GM12878 (cell line): ENCODE data around the gene EPHA2. TPM values are rescaled to one million over a fixed set of nuclear protein-coding genes. Genes with fewer than 3 reads are reported as not detected.

ENCODE experiments used
- ATAC-seq: fragments of 200-7000 bp; cut with Tn5 transposase; 3 replicates; pipeline ENCODE4 v1.9.1; 2020; ENCODE audit warnings: mild to moderate bottlenecking, moderate library complexity
- BruUV-seq: library from RNA; stranded (reverse); fragments of 400-500 nt; replicated peaks from 2 replicates; lab custom pipeline; 2021; lab: Mats Ljungman, UMichigan
- CTCF ChIA-PET: fragments of 300-600 bp; sonication (Branson Sonifier 250); formaldehyde crosslinking; extraction: SDS; loops from one replicate; lab custom pipeline; 2021; ENCODE audit warnings: inconsistent platforms; lab: Yijun Ruan, JAX
- POLR2A ChIA-PET: fragments of 350-600 bp; formaldehyde crosslinking; extraction: SDS; loops from one replicate; lab custom pipeline; 2021; ENCODE audit warnings: inconsistent platforms; lab: Charles Lee
- RAD21 ChIA-PET: fragments of 300-600 bp; sonication (Branson Sonifier 250); formaldehyde crosslinking; loops from one replicate; lab custom pipeline; 2023; ENCODE audit warnings: antibody characterized with exemption; ENCODE audit not compliant: unreplicated experiment; lab: Charles Lee
- SMC1A ChIA-PET: fragments of 300-600 bp; sonication (Branson Sonifier 250); formaldehyde crosslinking; loops from one replicate; lab custom pipeline; 2023; ENCODE audit not compliant: unreplicated experiment, uncharacterized antibody; lab: Charles Lee
- DNase-seq: peaks from one replicate; pipeline ENCODE4 v3.0.0-alpha.2; 2011; ENCODE audit warnings: low read depth, low spot score
- FAIRE-seq: peaks from 3 replicates; lab custom pipeline; 2011; peaks lifted over from hg19 to GRCh38; lab: Jason Lieb, UNC
- H2AFZ ChIP-seq: 2 replicates; pipeline ENCODE4 v1.6.0; 2011; ENCODE audit warnings: low read depth, low read length, control low read depth; ENCODE audit not compliant: control insufficient read depth
- H3K27ac ChIP-seq: 2 replicates; pipeline ENCODE4 v1.5.1; 2011; ENCODE audit warnings: control low read depth; ENCODE audit not compliant: control insufficient read depth, insufficient read depth
- H3K27me3 ChIP-seq, 2 experiments: replicated peaks in 1 of 2; 2 replicates each; pipeline versions ENCODE4 v1.6.0 to v1.6.1; 2011; ENCODE audit warnings: low read length in 1 of 2; ENCODE audit not compliant: control insufficient read depth in 2 of 2, insufficient read depth in 2 of 2
- H3K36me3 ChIP-seq, 2 experiments: 2 replicates each; pipeline ENCODE4 v1.5.1; 2011; ENCODE audit warnings: low read length in 1 of 2; ENCODE audit not compliant: control insufficient read depth in 2 of 2, insufficient read depth in 2 of 2
- H3K4me1 ChIP-seq: 2 replicates; pipeline ENCODE4 v1.6.1; 2011; ENCODE audit warnings: mild to moderate bottlenecking, low read length, moderate library complexity, mixed read lengths; ENCODE audit not compliant: control insufficient read depth, insufficient read depth
- H3K4me2 ChIP-seq: 2 replicates; pipeline ENCODE4 v1.6.0; 2011; ENCODE audit warnings: control low read depth; ENCODE audit not compliant: control insufficient read depth, insufficient read depth
- H3K4me3 ChIP-seq: fragments of 200-600 bp; sonication (generic); 2 replicates; pipeline ENCODE4 v1.5.1; 2016
- H3K79me2 ChIP-seq: 2 replicates; pipeline ENCODE4 v1.6.0; 2011; ENCODE audit warnings: low read length; ENCODE audit not compliant: control insufficient read depth, insufficient read depth
- H3K9ac ChIP-seq: 2 replicates; pipeline ENCODE4 v1.8.0; 2011; ENCODE audit warnings: low read length, control low read depth, mixed read lengths; ENCODE audit not compliant: control insufficient read depth, insufficient read depth
- H3K9me3 ChIP-seq: replicated peaks from 3 replicates; pipeline ENCODE4 v1.5.1; 2011; ENCODE audit warnings: mild to moderate bottlenecking, low read length; ENCODE audit not compliant: control insufficient read depth, insufficient read depth
- H4K20me1 ChIP-seq: 2 replicates; pipeline ENCODE4 v1.6.0; 2011; ENCODE audit not compliant: control insufficient read depth, insufficient read depth
- BACH1 ChIP-seq: fragments of 450-650 bp; IDR thresholded peaks from 2 replicates; pipeline ENCODE4 v1.6.1; 2017; ENCODE audit warnings: mild to moderate bottlenecking, borderline replicate concordance
- CBX5 ChIP-seq: sonication (generic); IDR thresholded peaks from 2 replicates; pipeline ENCODE4 v1.6.1; 2016; ENCODE audit warnings: low read depth, moderate library complexity, mild to moderate bottlenecking, inconsistent platforms
- EGR1 ChIP-seq, 2 experiments: IDR thresholded peaks; 1 replicate in 1 of 2; 2 replicates in 1 of 2; pipeline ENCODE4 v1.6.1; 2011 to 2012; ENCODE audit warnings: low read depth in 2 of 2, low read length in 2 of 2, borderline replicate concordance in 1 of 2, mild to moderate bottlenecking in 1 of 2, moderate library complexity in 1 of 2
- HCFC1 ChIP-seq: fragments of 150-350 bp; IDR thresholded peaks from 2 replicates; pipeline ENCODE4 v1.6.1; 2014; ENCODE audit warnings: low read length
- JUND ChIP-seq: IDR thresholded peaks from 2 replicates; pipeline ENCODE4 v1.6.1; 2012; ENCODE audit warnings: low read depth, mild to moderate bottlenecking, low read length, improper control_type of control experiment, moderate library complexity
- MEF2A ChIP-seq: IDR thresholded peaks from 2 replicates; pipeline ENCODE4 v1.6.1; 2011; ENCODE audit warnings: low read depth, mild to moderate bottlenecking, low read length, moderate library complexity; ENCODE audit not compliant: insufficient read depth
- MXI1 ChIP-seq: fragments of 150-350 bp; IDR thresholded peaks from 2 replicates; pipeline ENCODE4 v1.6.1; 2011; ENCODE audit warnings: low read depth, mild to moderate bottlenecking, inconsistent platforms, low read length, improper control_type of control experiment
- NFYA ChIP-seq: IDR thresholded peaks from 2 replicates; pipeline ENCODE4 v1.6.1; 2011; ENCODE audit warnings: low read depth, mild to moderate bottlenecking, low read length, improper control_type of control experiment, borderline replicate concordance
- PML ChIP-seq: IDR thresholded peaks from 2 replicates; pipeline ENCODE4 v1.6.1; 2012; ENCODE audit warnings: low read length, inconsistent platforms
- POLR2AphosphoS5 ChIP-seq: IDR thresholded peaks from 2 replicates; pipeline ENCODE4 v1.6.1; 2011; ENCODE audit warnings: mild to moderate bottlenecking, low read length, inconsistent platforms
- SIX5 ChIP-seq: IDR thresholded peaks from 2 replicates; pipeline ENCODE4 v1.6.1; 2011; ENCODE audit warnings: mild to moderate bottlenecking, low read depth, low read length, moderate library complexity; ENCODE audit not compliant: severe bottlenecking
- TCF7 ChIP-seq: IDR thresholded peaks from 2 replicates; pipeline ENCODE4 v1.6.1; 2014; ENCODE audit warnings: antibody characterized with exemption, borderline replicate concordance
- ZSCAN29 ChIP-seq: fragments of 450-650 bp; IDR thresholded peaks from 2 replicates; pipeline ENCODE4 v1.6.1; 2017; ENCODE audit warnings: mild to moderate bottlenecking, moderate library complexity
- ZZZ3 ChIP-seq: IDR thresholded peaks from 2 replicates; pipeline ENCODE4 v1.6.1; 2011; ENCODE audit warnings: low read depth; ENCODE audit not compliant: control insufficient read depth, insufficient read length
- WGBS: methylation state at CpG from one replicate; pipeline ENCODE4 v1.1.6; 2016; ENCODE audit warnings: low lambda C conversion rate; ENCODE audit not compliant: insufficient replicate concordance, insufficient coverage; ENCODE audit errors: missing lambda C conversion rate; 5-methylcytosine and 5-hydroxymethylcytosine counted together
- in situ Hi-C: fragments of 300-500 bp; cut with MboI; formaldehyde crosslinking; loops from 9 replicates; pipeline ENCODE4 v1.14.3; 2018; ENCODE audit warnings: mixed read lengths
- intact Hi-C: fragments of 100-400 bp; cut with micrococcal nuclease; formaldehyde crosslinking; loops from one replicate; pipeline ENCODE4 v1.14.2; 2022; ENCODE audit not compliant: unreplicated experiment
- polyA plus RNA-seq, 11 experiments: library from polyadenylated mRNA; depleted of rRNA in 4 of 11; unstranded in 6 of 11; stranded (reverse) in 5 of 11; fragments of >200 nt; fragmentation: Nextera tagmentation in 4 of 11; fragmentation: Illumina TruSeq in 1 of 11; extraction: Ambion mirVana in 4 of 11; extraction: Trizol in 1 of 11; gene quantifications; 1 replicate in 1 of 11; 2 replicates in 10 of 11; pipeline versions ENCODE4 v1.2.1 to v1.2.3, GENCODE V29; 2011 to 2016; ENCODE audit warnings: inconsistent platforms in 2 of 11, missing spikeins in 2 of 11, low read depth in 1 of 11
- total RNA-seq, 4 experiments: library from RNA; depleted of rRNA in 3 of 4; stranded (reverse); fragments of >200 nt in 3 of 4; fragmentation: Illumina TruSeq in 1 of 4; extraction: Trizol in 1 of 4; gene quantifications; 2 replicates each; pipeline versions ENCODE4 v1.2.1 to v1.2.3, GENCODE V29; 2013 to 2021
- TF ChIP-seq, protein P1 (sequence below): fragments of 450-650 bp; formaldehyde crosslinking; IDR thresholded peaks from 2 replicates; pipeline ENCODE4 v1.5.0; 2022; ENCODE audit warnings: mild to moderate bottlenecking, missing genetic modification characterization
- TF ChIP-seq, protein P2 (sequence below), 3 experiments: IDR thresholded peaks in 2 of 3; conservative IDR thresholded peaks in 1 of 3; 2 replicates each; pipeline ENCODE4 v1.5.1; 2011; ENCODE audit warnings: low read depth in 3 of 3, low read length in 3 of 3, mild to moderate bottlenecking in 3 of 3, control low read depth in 2 of 3, moderate library complexity in 2 of 3, inconsistent platforms in 1 of 3, mixed read lengths in 1 of 3; ENCODE audit not compliant: control insufficient read depth in 2 of 3, insufficient read depth in 1 of 3; ENCODE audit errors: extremely low read depth in 1 of 3
- TF ChIP-seq, protein P3 (sequence below): IDR thresholded peaks from 2 replicates; pipeline ENCODE4 v1.6.1; 2011; ENCODE audit warnings: low read depth, low read length, improper control_type of control experiment, borderline replicate concordance
- TF ChIP-seq, protein P4 (sequence below): IDR thresholded peaks from 2 replicates; pipeline ENCODE4 v1.6.1; 2012; ENCODE audit warnings: low read depth, low read length, improper control_type of control experiment

Gene EPHA2
- total and polyA plus RNA-seq, 10 of the 15 experiments (the other 5 are each of a cell fraction or from before 2014, with no cell fraction given): 0.04 to 0.51 (median 0.23) TPM; not detected in 2

DNA sequence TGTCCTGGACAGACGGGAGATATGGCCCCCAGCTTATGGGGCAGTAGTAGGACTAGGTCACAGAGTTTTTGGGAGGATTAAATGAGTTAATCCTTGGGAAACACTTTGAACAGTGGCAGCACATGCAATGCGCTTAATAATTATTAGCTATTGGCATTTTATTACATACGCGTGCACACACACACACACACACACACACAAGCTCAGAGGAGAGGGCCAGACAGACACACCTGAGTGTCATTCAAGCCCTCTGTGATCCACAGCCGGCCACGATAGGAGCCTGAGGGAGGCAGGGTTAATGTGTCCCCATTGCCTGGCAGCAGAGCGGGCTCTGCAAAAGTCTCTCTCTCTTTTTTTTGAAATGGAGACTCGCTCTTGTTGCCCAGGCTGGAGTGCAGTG is 37.9 kb downstream of the EPHA2 start:
- BruUV-seq: no TSS peak
- in situ Hi-C loops: no loop called here
- no peaks in the 10 kb centered on the region; a peak in 1 of 4 replicates for H3K27me3 ChIP-seq
- ATAC-seq (no peak), DNase-seq (no peak), FAIRE-seq (no peak)
- ChIA-PET RAD21 (interaction anchor here (1.3 kb wide), 1 partner anchor 34 kb away, joined by 4 read pairs; no protein-coding TSS in a partner anchor), SMC1A (interaction anchor here (0.7 to 1.3 kb wide), 3 partner anchors 37 to 69 kb away, joined by 3 to 5 read pairs (median 3); no protein-coding TSS in a partner anchor), CTCF (interaction anchor here (0.5 to 1.1 kb wide), 3 partner anchors 39 to 71 kb away, joined by 3 read pairs; no protein-coding TSS in a partner anchor), POLR2A (no interaction called here)
- no peak overlapping the region for H3K4me2 ChIP-seq
- no peaks in the 10 kb centered on the region for H3K9me3 ChIP-seq
- H3K27ac ChIP-seq: no peak overlapping the region
- H3K79me2 ChIP-seq: no peaks in the 10 kb centered on the region
- H3K36me3 ChIP-seq: no peaks in the 10 kb centered on the region
- H3K4me1 ChIP-seq: no peaks in the 10 kb centered on the region; the same call in 1 of the 2 replicates
- no peak overlapping the region for H3K9ac ChIP-seq
- H3K4me3 ChIP-seq: no peak overlapping the region
- intact Hi-C loops: no loop called here
- no peak overlapping the region for H2AFZ ChIP-seq
- H4K20me1 ChIP-seq: no peaks in the 10 kb centered on the region
- WGBS: 56% methylated on average over 8 of the region's 8 CpGs
- TF ChIP-seq NFYA: no peak
- no peak for TF ChIP-seq BACH1
- TF ChIP-seq PML: no peak
- no peak for TF ChIP-seq TCF7
- TF ChIP-seq SIX5: no peak
- TF ChIP-seq MXI1: no peak
- TF ChIP-seq, protein P1, sequence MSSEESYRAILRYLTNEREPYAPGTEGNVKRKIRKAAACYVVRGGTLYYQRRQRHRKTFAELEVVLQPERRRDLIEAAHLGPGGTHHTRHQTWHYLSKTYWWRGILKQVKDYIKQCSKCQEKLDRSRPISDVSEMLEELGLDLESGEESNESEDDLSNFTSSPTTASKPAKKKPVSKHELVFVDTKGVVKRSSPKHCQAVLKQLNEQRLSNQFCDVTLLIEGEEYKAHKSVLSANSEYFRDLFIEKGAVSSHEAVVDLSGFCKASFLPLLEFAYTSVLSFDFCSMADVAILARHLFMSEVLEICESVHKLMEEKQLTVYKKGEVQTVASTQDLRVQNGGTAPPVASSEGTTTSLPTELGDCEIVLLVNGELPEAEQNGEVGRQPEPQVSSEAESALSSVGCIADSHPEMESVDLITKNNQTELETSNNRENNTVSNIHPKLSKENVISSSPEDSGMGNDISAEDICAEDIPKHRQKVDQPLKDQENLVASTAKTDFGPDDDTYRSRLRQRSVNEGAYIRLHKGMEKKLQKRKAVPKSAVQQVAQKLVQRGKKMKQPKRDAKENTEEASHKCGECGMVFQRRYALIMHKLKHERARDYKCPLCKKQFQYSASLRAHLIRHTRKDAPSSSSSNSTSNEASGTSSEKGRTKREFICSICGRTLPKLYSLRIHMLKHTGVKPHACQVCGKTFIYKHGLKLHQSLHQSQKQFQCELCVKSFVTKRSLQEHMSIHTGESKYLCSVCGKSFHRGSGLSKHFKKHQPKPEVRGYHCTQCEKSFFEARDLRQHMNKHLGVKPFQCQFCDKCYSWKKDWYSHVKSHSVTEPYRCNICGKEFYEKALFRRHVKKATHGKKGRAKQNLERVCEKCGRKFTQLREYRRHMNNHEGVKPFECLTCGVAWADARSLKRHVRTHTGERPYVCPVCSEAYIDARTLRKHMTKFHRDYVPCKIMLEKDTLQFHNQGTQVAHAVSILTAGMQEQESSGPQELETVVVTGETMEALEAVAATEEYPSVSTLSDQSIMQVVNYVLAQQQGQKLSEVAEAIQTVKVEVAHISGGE (CRISPR knock-in tag): no peak
- TF ChIP-seq JUND: no peak
- no peak for TF ChIP-seq MEF2A
- TF ChIP-seq, protein P2, sequence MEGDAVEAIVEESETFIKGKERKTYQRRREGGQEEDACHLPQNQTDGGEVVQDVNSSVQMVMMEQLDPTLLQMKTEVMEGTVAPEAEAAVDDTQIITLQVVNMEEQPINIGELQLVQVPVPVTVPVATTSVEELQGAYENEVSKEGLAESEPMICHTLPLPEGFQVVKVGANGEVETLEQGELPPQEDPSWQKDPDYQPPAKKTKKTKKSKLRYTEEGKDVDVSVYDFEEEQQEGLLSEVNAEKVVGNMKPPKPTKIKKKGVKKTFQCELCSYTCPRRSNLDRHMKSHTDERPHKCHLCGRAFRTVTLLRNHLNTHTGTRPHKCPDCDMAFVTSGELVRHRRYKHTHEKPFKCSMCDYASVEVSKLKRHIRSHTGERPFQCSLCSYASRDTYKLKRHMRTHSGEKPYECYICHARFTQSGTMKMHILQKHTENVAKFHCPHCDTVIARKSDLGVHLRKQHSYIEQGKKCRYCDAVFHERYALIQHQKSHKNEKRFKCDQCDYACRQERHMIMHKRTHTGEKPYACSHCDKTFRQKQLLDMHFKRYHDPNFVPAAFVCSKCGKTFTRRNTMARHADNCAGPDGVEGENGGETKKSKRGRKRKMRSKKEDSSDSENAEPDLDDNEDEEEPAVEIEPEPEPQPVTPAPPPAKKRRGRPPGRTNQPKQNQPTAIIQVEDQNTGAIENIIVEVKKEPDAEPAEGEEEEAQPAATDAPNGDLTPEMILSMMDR (IDR thresholded peaks at IDR 0.05 in 2 of 3, conservative IDR thresholded peaks at IDR 0.05 in 1 of 3; ENCODE audit: control insufficient read depth in 2 of 3, extremely low read depth in 1 of 3, insufficient read depth in 1 of 3, low read depth in 3 of 3, low read length in 3 of 3): no peak
- TF ChIP-seq HCFC1: no peak
- TF ChIP-seq, protein P3, sequence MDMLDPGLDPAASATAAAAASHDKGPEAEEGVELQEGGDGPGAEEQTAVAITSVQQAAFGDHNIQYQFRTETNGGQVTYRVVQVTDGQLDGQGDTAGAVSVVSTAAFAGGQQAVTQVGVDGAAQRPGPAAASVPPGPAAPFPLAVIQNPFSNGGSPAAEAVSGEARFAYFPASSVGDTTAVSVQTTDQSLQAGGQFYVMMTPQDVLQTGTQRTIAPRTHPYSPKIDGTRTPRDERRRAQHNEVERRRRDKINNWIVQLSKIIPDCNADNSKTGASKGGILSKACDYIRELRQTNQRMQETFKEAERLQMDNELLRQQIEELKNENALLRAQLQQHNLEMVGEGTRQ: no peak
- TF ChIP-seq EGR1 (IDR thresholded peaks at IDR 0.05; ENCODE audit: borderline replicate concordance in 1 of 2, low read depth in 2 of 2, low read length in 2 of 2): no peak
- no peak for TF ChIP-seq ZSCAN29
- TF ChIP-seq CBX5: no peak
- TF ChIP-seq ZZZ3: no peak
- TF ChIP-seq POLR2AphosphoS5: no peak
- TF ChIP-seq, protein P4, sequence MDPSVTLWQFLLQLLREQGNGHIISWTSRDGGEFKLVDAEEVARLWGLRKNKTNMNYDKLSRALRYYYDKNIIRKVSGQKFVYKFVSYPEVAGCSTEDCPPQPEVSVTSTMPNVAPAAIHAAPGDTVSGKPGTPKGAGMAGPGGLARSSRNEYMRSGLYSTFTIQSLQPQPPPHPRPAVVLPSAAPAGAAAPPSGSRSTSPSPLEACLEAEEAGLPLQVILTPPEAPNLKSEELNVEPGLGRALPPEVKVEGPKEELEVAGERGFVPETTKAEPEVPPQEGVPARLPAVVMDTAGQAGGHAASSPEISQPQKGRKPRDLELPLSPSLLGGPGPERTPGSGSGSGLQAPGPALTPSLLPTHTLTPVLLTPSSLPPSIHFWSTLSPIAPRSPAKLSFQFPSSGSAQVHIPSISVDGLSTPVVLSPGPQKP: no peak
